HEK293 (cell line): Measurements from ENCODE around the gene TADA3.

Experiments
- CTCF ChIA-PET: fragments of 350-600 bp; formaldehyde crosslinking; extraction: SDS; loops from one replicate; lab custom pipeline; 2021; ENCODE audit warnings: antibody characterized with exemption; lab: Yijun Ruan, JAX
- POLR2A ChIA-PET: fragments of 300-600 bp; formaldehyde crosslinking; extraction: SDS; loops from one replicate; lab custom pipeline; 2020; ENCODE audit warnings: antibody characterized with exemption, inconsistent platforms; lab: Yijun Ruan, JAX
- H3K27ac ChIP-seq: fragments of 200-500 bp; sonication (Bioruptor generic); 2 replicates; pipeline ENCODE4 v1.5.1; 2014; ENCODE audit warnings: low read depth, low read length, control low read depth, inconsistent platforms; ENCODE audit errors: extremely low read depth
- H3K36me3 ChIP-seq, 2 experiments: fragments of 200-500 bp in 1 of 2; sonication (Bioruptor generic) in 1 of 2; 1 replicate in 1 of 2; 2 replicates in 1 of 2; pipeline ENCODE4 v1.5.1; 2014 to 2017; ENCODE audit warnings: inconsistent platforms in 2 of 2, low read length in 2 of 2; ENCODE audit not compliant: control insufficient read depth in 2 of 2, insufficient read depth in 1 of 2
- H3K4me1 ChIP-seq: fragments of 200-500 bp; sonication (Bioruptor generic); 2 replicates; pipeline ENCODE4 v1.5.1; 2014; ENCODE audit warnings: mild to moderate bottlenecking, low read length, inconsistent platforms; ENCODE audit not compliant: control insufficient read depth, insufficient read depth
- H3K4me3 ChIP-seq: 2 replicates; pipeline ENCODE4 v1.5.1; 2011; ENCODE audit warnings: low read depth, mild to moderate bottlenecking, control low read depth, low read length, moderate library complexity
- H3K9me3 ChIP-seq: fragments of 200-500 bp; sonication (Bioruptor generic); 2 replicates; pipeline ENCODE4 v1.5.1; 2014; ENCODE audit warnings: low read depth, low read length, inconsistent platforms; ENCODE audit not compliant: control insufficient read depth, insufficient read depth
- GFI1B ChIP-seq: fragments of 450-650 bp; formaldehyde crosslinking; IDR thresholded peaks from 2 replicates; pipeline ENCODE4 v1.5.1; 2016; ENCODE audit warnings: missing biosample characterization, missing genetic modification characterization
- GLIS1 ChIP-seq: fragments of 450-650 bp; formaldehyde crosslinking; IDR thresholded peaks from 2 replicates; pipeline ENCODE4 v1.5.1; 2016; ENCODE audit warnings: missing biosample characterization, missing genetic modification characterization
- KLF8 ChIP-seq: fragments of 450-650 bp; formaldehyde crosslinking; IDR thresholded peaks from 2 replicates; pipeline ENCODE4 v1.5.1; 2016; ENCODE audit warnings: missing biosample characterization, missing genetic modification characterization
- TRIM28 ChIP-seq: IDR thresholded peaks from 2 replicates; pipeline ENCODE4 v1.6.1; 2011; ENCODE audit warnings: low read length, control low read depth, borderline replicate concordance
- ZBTB17 ChIP-seq: fragments of 450-650 bp; formaldehyde crosslinking; IDR thresholded peaks from 2 replicates; pipeline ENCODE4 v1.5.1; 2016; ENCODE audit warnings: missing biosample characterization, missing genetic modification characterization
- ZBTB20 ChIP-seq: fragments of 450-650 bp; formaldehyde crosslinking; IDR thresholded peaks from 2 replicates; pipeline ENCODE4 v1.5.1; 2016; ENCODE audit warnings: missing biosample characterization, missing genetic modification characterization
- ZFP69B ChIP-seq: fragments of 450-650 bp; formaldehyde crosslinking; IDR thresholded peaks from 2 replicates; pipeline ENCODE4 v1.5.1; 2016; ENCODE audit warnings: missing biosample characterization, missing genetic modification characterization
- ZNF23 ChIP-seq: fragments of 450-650 bp; formaldehyde crosslinking; IDR thresholded peaks from 2 replicates; pipeline ENCODE4 v1.5.1; 2016; ENCODE audit warnings: missing biosample characterization, missing genetic modification characterization, borderline replicate concordance
- ZNF354C ChIP-seq: fragments of 450-650 bp; formaldehyde crosslinking; IDR thresholded peaks from 2 replicates; pipeline ENCODE4 v1.5.1; 2016; ENCODE audit warnings: missing biosample characterization, missing genetic modification characterization, low read depth, borderline replicate concordance
- ZNF48 ChIP-seq: fragments of 450-650 bp; formaldehyde crosslinking; IDR thresholded peaks from 2 replicates; pipeline ENCODE4 v1.5.1; 2016; ENCODE audit warnings: missing biosample characterization, missing genetic modification characterization
- ZNF596 ChIP-seq: fragments of 450-650 bp; IDR thresholded peaks from 2 replicates; pipeline ENCODE4 v1.5.0; 2018; ENCODE audit warnings: missing biosample characterization, mild to moderate bottlenecking, missing genetic modification characterization, moderate library complexity
- ZNF629 ChIP-seq: fragments of 450-650 bp; formaldehyde crosslinking; IDR thresholded peaks from 2 replicates; pipeline ENCODE4 v1.5.1; 2017; ENCODE audit warnings: missing biosample characterization, missing genetic modification characterization
- ZNF660 ChIP-seq: fragments of 450-650 bp; IDR thresholded peaks from 2 replicates; pipeline ENCODE4 v1.5.1; 2018; ENCODE audit warnings: missing biosample characterization, mild to moderate bottlenecking, missing genetic modification characterization
- ZNF777 ChIP-seq: fragments of 450-650 bp; formaldehyde crosslinking; IDR thresholded peaks from 2 replicates; pipeline ENCODE4 v1.5.1; 2017; ENCODE audit warnings: missing biosample characterization, missing genetic modification characterization, borderline replicate concordance
- ZXDB ChIP-seq: fragments of 450-650 bp; formaldehyde crosslinking; IDR thresholded peaks from 2 replicates; pipeline ENCODE4 v1.5.1; 2016; ENCODE audit warnings: missing biosample characterization, missing genetic modification characterization
- TF ChIP-seq, protein P1 (sequence below): fragments of 450-650 bp; formaldehyde crosslinking; optimal IDR thresholded peaks from 2 replicates; pipeline ENCODE3; 2016; ENCODE audit warnings: missing biosample characterization, mild to moderate bottlenecking, missing genetic modification characterization
- TF ChIP-seq, protein P2 (sequence below): fragments of 450-650 bp; formaldehyde crosslinking; IDR thresholded peaks from 2 replicates; pipeline ENCODE4 v1.5.1; 2016; ENCODE audit warnings: missing biosample characterization, missing genetic modification characterization
- TF ChIP-seq, protein P3 (sequence below): sonication (generic); formaldehyde crosslinking; IDR thresholded peaks from 2 replicates; pipeline ENCODE4 v1.8.1; 2022; ENCODE audit warnings: mild to moderate bottlenecking, moderate library complexity, missing genetic modification reagents
- TF ChIP-seq, protein P4 (sequence below): fragments of 450-650 bp; formaldehyde crosslinking; IDR thresholded peaks from 2 replicates; pipeline ENCODE4 v1.5.1; 2016; ENCODE audit warnings: missing biosample characterization, missing genetic modification characterization
- TF ChIP-seq, protein P5 (sequence below): fragments of 450-650 bp; formaldehyde crosslinking; IDR thresholded peaks from 2 replicates; pipeline ENCODE4 v1.5.1; 2016; ENCODE audit warnings: missing biosample characterization, missing genetic modification characterization

The TADA3 gene

DNA sequence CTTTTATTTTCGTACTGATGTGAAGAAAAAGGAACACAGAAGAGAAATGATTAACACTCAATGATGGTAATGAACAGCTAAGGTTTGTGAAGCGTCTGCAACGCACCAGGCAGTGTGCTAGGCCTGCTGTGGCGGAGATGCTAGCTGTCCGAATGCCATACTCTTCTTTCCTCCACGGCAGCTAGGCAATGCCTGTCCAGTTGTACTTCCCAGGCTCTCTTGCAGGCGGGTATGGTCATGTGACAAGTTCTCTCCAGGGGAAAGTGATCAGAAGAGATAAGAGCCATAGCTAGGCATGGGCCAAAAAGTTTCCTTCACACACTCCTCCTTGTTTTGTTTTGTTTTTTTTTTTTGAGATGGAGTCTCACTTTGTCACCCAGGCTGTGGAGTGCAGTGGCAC lies 6.7 kb downstream of the TADA3 start:
- H3K36me3 ChIP-seq = peaks cover 13 to 84% of the 10 kb centered on the region in 2 experiments; a peak in 2 of 3 replicates
- no peak overlapping the region for H3K4me3 ChIP-seq
- ChIA-PET CTCF (interaction anchor here (1.3 to 1.9 kb wide), 3 partner anchors 10 to 36 kb away, joined by 3 to 7 read pairs (median 4); partner anchors contain the start of gene OGG1), POLR2A (interaction anchor here (1.0 kb wide), 1 partner anchor 16 kb away, joined by 4 read pairs; the partner anchor contains the start of gene CAMK1)
- H3K4me1 ChIP-seq = no peaks in the 10 kb centered on the region
- no peaks in the 10 kb centered on the region for H3K9me3 ChIP-seq
- TF ChIP-seq TRIM28 = no peak
- TF ChIP-seq GLIS1 (tag by site-specific recombination) = peak; percentile 35
- 0 out of 2 replicates have a peak, but pooled peaks have one; percentile 22 for TF ChIP-seq ZBTB17
- no peak overlapping the region for H3K27ac ChIP-seq

DNA sequence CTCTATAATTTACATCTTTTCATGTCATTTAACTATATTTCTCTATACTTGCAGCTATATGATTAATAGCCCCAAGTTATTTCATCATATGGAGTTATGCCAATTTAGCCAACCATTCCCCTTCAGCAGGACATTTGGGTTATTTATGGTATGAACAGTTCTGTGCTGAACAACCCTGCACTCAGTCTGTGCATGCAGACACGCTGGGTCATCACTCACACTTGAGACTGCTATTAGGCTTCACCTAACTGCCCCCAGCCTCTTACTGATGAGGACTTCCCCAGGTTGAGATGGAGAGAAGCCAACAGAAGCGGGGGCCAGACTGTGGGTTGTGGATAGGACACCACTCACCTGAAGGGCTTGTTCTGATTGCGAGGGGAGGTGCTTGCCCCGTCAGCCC lies 7.3 kb downstream of the TADA3 start:
- TF ChIP-seq ZBTB17 = no peak
- no peak for TF ChIP-seq KLF8 (tag by site-specific recombination)
- no peak for TF ChIP-seq ZNF48 (tag by site-specific recombination)
- TF ChIP-seq ZFP69B (tag by site-specific recombination) = no peak
- no peak for TF ChIP-seq ZXDB
- TF ChIP-seq, protein P1, sequence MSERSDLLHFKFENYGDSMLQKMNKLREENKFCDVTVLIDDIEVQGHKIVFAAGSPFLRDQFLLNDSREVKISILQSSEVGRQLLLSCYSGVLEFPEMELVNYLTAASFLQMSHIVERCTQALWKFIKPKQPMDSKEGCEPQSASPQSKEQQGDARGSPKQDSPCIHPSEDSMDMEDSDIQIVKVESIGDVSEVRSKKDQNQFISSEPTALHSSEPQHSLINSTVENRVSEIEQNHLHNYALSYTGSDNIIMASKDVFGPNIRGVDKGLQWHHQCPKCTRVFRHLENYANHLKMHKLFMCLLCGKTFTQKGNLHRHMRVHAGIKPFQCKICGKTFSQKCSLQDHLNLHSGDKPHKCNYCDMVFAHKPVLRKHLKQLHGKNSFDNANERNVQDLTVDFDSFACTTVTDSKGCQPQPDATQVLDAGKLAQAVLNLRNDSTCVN = no peak
- TF ChIP-seq, protein P2, sequence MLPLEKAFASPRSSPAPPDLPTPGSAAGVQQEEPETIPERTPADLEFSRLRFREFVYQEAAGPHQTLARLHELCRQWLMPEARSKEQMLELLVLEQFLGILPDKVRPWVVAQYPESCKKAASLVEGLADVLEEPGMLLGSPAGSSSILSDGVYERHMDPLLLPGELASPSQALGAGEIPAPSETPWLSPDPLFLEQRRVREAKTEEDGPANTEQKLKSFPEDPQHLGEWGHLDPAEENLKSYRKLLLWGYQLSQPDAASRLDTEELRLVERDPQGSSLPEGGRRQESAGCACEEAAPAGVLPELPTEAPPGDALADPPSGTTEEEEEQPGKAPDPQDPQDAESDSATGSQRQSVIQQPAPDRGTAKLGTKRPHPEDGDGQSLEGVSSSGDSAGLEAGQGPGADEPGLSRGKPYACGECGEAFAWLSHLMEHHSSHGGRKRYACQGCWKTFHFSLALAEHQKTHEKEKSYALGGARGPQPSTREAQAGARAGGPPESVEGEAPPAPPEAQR (tag by site-specific recombination) = no peak
- TF ChIP-seq, protein P3, sequence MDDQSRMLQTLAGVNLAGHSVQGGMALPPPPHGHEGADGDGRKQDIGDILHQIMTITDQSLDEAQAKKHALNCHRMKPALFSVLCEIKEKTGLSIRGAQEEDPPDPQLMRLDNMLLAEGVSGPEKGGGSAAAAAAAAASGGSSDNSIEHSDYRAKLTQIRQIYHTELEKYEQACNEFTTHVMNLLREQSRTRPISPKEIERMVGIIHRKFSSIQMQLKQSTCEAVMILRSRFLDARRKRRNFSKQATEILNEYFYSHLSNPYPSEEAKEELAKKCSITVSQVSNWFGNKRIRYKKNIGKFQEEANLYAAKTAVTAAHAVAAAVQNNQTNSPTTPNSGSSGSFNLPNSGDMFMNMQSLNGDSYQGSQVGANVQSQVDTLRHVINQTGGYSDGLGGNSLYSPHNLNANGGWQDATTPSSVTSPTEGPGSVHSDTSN (CRISPR knock-in tag) = no peak
- TF ChIP-seq, protein P4, sequence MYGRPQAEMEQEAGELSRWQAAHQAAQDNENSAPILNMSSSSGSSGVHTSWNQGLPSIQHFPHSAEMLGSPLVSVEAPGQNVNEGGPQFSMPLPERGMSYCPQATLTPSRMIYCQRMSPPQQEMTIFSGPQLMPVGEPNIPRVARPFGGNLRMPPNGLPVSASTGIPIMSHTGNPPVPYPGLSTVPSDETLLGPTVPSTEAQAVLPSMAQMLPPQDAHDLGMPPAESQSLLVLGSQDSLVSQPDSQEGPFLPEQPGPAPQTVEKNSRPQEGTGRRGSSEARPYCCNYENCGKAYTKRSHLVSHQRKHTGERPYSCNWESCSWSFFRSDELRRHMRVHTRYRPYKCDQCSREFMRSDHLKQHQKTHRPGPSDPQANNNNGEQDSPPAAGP = no peak
- TF ChIP-seq ZNF354C (tag by site-specific recombination) = no peak
- TF ChIP-seq ZBTB20 = no peak
- TF ChIP-seq, protein P5, sequence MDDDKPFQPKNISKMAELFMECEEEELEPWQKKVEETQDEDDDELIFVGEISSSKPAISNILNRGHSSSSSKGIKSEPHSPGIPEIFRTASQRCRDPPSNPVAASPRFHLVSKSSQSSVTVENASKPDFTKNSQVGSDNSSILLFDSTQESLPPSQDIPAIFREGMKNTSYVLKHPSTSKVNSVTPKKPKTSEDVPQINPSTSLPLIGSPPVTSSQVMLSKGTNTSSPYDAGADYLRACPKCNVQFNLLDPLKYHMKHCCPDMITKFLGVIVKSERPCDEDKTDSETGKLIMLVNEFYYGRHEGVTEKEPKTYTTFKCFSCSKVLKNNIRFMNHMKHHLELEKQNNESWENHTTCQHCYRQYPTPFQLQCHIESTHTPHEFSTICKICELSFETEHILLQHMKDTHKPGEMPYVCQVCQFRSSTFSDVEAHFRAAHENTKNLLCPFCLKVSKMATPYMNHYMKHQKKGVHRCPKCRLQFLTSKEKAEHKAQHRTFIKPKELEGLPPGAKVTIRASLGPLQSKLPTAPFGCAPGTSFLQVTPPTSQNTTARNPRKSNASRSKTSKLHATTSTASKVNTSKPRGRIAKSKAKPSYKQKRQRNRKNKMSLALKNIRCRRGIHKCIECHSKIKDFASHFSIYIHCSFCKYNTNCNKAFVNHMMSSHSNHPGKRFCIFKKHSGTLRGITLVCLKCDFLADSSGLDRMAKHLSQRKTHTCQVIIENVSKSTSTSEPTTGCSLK (tag by site-specific recombination) = no peak
- no peak for TF ChIP-seq ZNF660 (tag by site-specific recombination)
- no peak for TF ChIP-seq GFI1B (tag by site-specific recombination)
- no peak for TF ChIP-seq ZNF596
- TF ChIP-seq ZNF23 (tag by site-specific recombination) = no peak
- no peak for TF ChIP-seq ZNF777 (tag by site-specific recombination)
- no peak for TF ChIP-seq ZNF629 (tag by site-specific recombination)
- Histone ChIP-seq H3K4me1 (no peaks in the 10 kb centered on the region), H3K4me3 (no peak overlapping the region), H3K9me3 (no peaks in the 10 kb centered on the region), H3K27ac (no peak overlapping the region), H3K36me3 (peaks cover 13 to 84% of the 10 kb centered on the region in 2 experiments; a peak in 2 of 3 replicates)
- CTCF ChIA-PET = interaction anchor here (1.5 to 1.9 kb wide), 2 partner anchors 11 to 35 kb away, joined by 3 to 7 read pairs; partner anchors contain the start of gene OGG1
- POLR2A ChIA-PET = interaction anchor here (1.0 kb wide), 1 partner anchor 15 kb away, joined by 4 read pairs; the partner anchor contains the start of gene CAMK1
